Activated T-cell treated with anti-CD3 and anti-CD28 coated beads, Interleukin-2, amount 50 U/mL, for 72 hours (primary cell): Measurements from ENCODE around the gene DHX15. TPM values are rescaled to one million over a fixed set of nuclear protein-coding genes. Genes with fewer than 3 reads are reported as not detected.
A peak's percentile ranks its signal among the peaks of the same experiment; 100 is the strongest.

Experiments
- ATAC-seq, 2 donors: fragments of 150-1000 bp; cut with Tn5 transposase; replicated peaks in 1 of 2; 2 replicates each; pipeline ENCODE4 v1.10.0; 2021; ENCODE audit warnings: moderate library complexity in 2 of 2, mild to moderate bottlenecking in 1 of 2
- DNase-seq, 2 donors: peaks; one replicate each; pipeline ENCODE4 v3.0.0; 2021 to 2022; ENCODE audit warnings: mixed read lengths in 1 of 2
- H3K27ac Mint-ChIP-seq: one replicate; pipeline ENCODE4 v1.8.0; 2022; ENCODE audit warnings: mild to moderate bottlenecking, moderate library complexity, mixed read lengths
- H3K27me3 Mint-ChIP-seq: one replicate; pipeline ENCODE4 v1.8.0; 2022; ENCODE audit warnings: low read depth, mixed read lengths
- H3K36me3 Mint-ChIP-seq, 2 donors: one replicate each; pipeline ENCODE4 v1.8.0; 2022; ENCODE audit warnings: mixed read lengths in 2 of 2, mild to moderate bottlenecking in 1 of 2; ENCODE audit not compliant: insufficient read depth in 2 of 2
- H3K4me1 Mint-ChIP-seq: one replicate; pipeline ENCODE4 v1.8.0; 2022; ENCODE audit warnings: low read depth, mixed read lengths
- H3K4me3 Mint-ChIP-seq, 2 donors: one replicate each; pipeline ENCODE4 v1.8.0; 2022; ENCODE audit warnings: mild to moderate bottlenecking in 2 of 2, mixed read lengths in 2 of 2, moderate library complexity in 2 of 2
- H3K9me3 Mint-ChIP-seq, 2 donors: one replicate each; pipeline ENCODE4 v1.8.0; 2022; ENCODE audit warnings: mixed read lengths in 2 of 2
- total RNA-seq, 2 donors: library from RNA; stranded (reverse); gene quantifications; one replicate each; pipeline ENCODE4 v1.2.3, GENCODE V29; 2022

The DHX15 gene
- total RNA-seq, 2 donors from 2014 or later = 145 to 150 TPM

- H3K4me1 Mint-ChIP-seq = peaks cover 44% of the 10 kb centered on the region
- DNase-seq (no peak), ATAC-seq (no peak)
- peak overlapping the region; percentile 15 for H3K27ac Mint-ChIP-seq
- H3K27me3 Mint-ChIP-seq = no peaks in the 10 kb centered on the region
- H3K9me3 Mint-ChIP-seq = no peaks in the 10 kb centered on the region
- no peak overlapping the region for H3K4me3 Mint-ChIP-seq
- peaks cover 12 to 33% of the 10 kb centered on the region in 2 donors for H3K36me3 Mint-ChIP-seq
Measured at GRCh38 chr4:24551492-24552289, 32.7 kb downstream of the DHX15 start.

GRCh38 chr4:24550441-24551175 lies 33.7 kb downstream of the DHX15 start:
- no peak for ATAC-seq
- Mint-ChIP-seq H3K36me3 (peaks cover 9 to 24% of the 10 kb centered on the region in 2 donors), H3K27me3 (no peaks in the 10 kb centered on the region), H3K27ac (peak overlapping the region; percentile 48), H3K4me3 (no peak overlapping the region), H3K4me1 (peaks cover 33% of the 10 kb centered on the region), H3K9me3 (no peaks in the 10 kb centered on the region)
- no peak for DNase-seq

GRCh38 chr4:24547979-24548378 lies 36.4 kb downstream of the DHX15 start:
- no peak overlapping the region for H3K27ac Mint-ChIP-seq
- H3K27me3 Mint-ChIP-seq = no peaks in the 10 kb centered on the region
- peaks cover 39% of the 10 kb centered on the region for H3K4me1 Mint-ChIP-seq
- peaks cover 7 to 20% of the 10 kb centered on the region in 2 donors for H3K36me3 Mint-ChIP-seq
- no peaks in the 10 kb centered on the region for H3K9me3 Mint-ChIP-seq
- H3K4me3 Mint-ChIP-seq = no peak overlapping the region
- DNase-seq (no peak), ATAC-seq (no peak)

GRCh38 chr4:24544208-24544988 lies 40.0 kb downstream of the DHX15 start:
- H3K27ac Mint-ChIP-seq = peak overlapping the region; percentile 19
- ATAC-seq = no peak

GRCh38 chr4:24537025-24537424 lies 47.3 kb downstream of the DHX15 start:
- Mint-ChIP-seq H3K36me3 (peaks cover 7 to 41% of the 10 kb centered on the region in 2 donors), H3K27me3 (no peaks in the 10 kb centered on the region), H3K9me3 (no peaks in the 10 kb centered on the region), H3K4me1 (no peaks in the 10 kb centered on the region), H3K27ac (no peak overlapping the region), H3K4me3 (no peak overlapping the region)
- DNase-seq (no peak), ATAC-seq (no peak)

More at GRCh38 chr4:24544208-24544988, 40.0 kb downstream of the DHX15 start:
- Mint-ChIP-seq H3K27me3 (no peaks in the 10 kb centered on the region), H3K9me3 (no peaks in the 10 kb centered on the region), H3K4me1 (peaks cover 28% of the 10 kb centered on the region), H3K36me3 (peaks cover 6 to 29% of the 10 kb centered on the region in 2 donors), H3K4me3 (no peak overlapping the region)
- DNase-seq = no peak

GRCh38 chr4:24535399-24535798 lies 49.0 kb downstream of the DHX15 start:
- no peaks in the 10 kb centered on the region for H3K27me3 Mint-ChIP-seq
- H3K36me3 Mint-ChIP-seq = peaks cover 8 to 34% of the 10 kb centered on the region in 2 donors
- DNase-seq (no peak), ATAC-seq (no peak)
- no peaks in the 10 kb centered on the region for H3K9me3 Mint-ChIP-seq
- H3K4me3 Mint-ChIP-seq = no peak overlapping the region
- H3K27ac Mint-ChIP-seq = peak overlapping the region; percentile 75
- H3K4me1 Mint-ChIP-seq = no peaks in the 10 kb centered on the region

- H3K4me1 Mint-ChIP-seq = no peaks in the 10 kb centered on the region
- H3K4me3 Mint-ChIP-seq = no peak overlapping the region
- no peak overlapping the region for H3K27ac Mint-ChIP-seq
- DNase-seq = no peak
- no peak for ATAC-seq
- no peaks in the 10 kb centered on the region for H3K9me3 Mint-ChIP-seq
- H3K36me3 Mint-ChIP-seq = peaks cover 10 to 31% of the 10 kb centered on the region in 2 donors
- H3K27me3 Mint-ChIP-seq = no peaks in the 10 kb centered on the region
Measured at GRCh38 chr4:24533364-24533763, 51.0 kb downstream of the DHX15 start.

- Mint-ChIP-seq H3K4me3 (no peak overlapping the region), H3K27me3 (no peaks in the 10 kb centered on the region), H3K9me3 (no peaks in the 10 kb centered on the region), H3K27ac (no peak overlapping the region), H3K36me3 (peaks cover 9 to 41% of the 10 kb centered on the region in 2 donors), H3K4me1 (no peaks in the 10 kb centered on the region)
- DNase-seq = no peak
- no peak for ATAC-seq
Measured at GRCh38 chr4:24529555-24529954, 54.8 kb downstream of the DHX15 start.

- Mint-ChIP-seq H3K27me3 (no peaks in the 10 kb centered on the region), H3K27ac (no peak overlapping the region)
Measured at GRCh38 chr4:24527371-24527770, 57.0 kb downstream of the DHX15 start.

GRCh38 chr4:24521544-24521943 lies 62.8 kb downstream of the DHX15 start:
- H3K27ac Mint-ChIP-seq = peak overlapping the region; percentile 1
- H3K27me3 Mint-ChIP-seq = no peaks in the 10 kb centered on the region
- ATAC-seq = no peak
- no peak overlapping the region for H3K4me3 Mint-ChIP-seq
- H3K9me3 Mint-ChIP-seq = no peaks in the 10 kb centered on the region
- H3K36me3 Mint-ChIP-seq = peaks cover 10 to 33% of the 10 kb centered on the region in 2 donors
- H3K4me1 Mint-ChIP-seq = peaks cover 22% of the 10 kb centered on the region
- DNase-seq = no peak

More at GRCh38 chr4:24527371-24527770, 57.0 kb downstream of the DHX15 start:
- H3K36me3 Mint-ChIP-seq = peaks cover 9 to 33% of the 10 kb centered on the region in 2 donors
- H3K4me3 Mint-ChIP-seq = no peak overlapping the region
- DNase-seq = no peak
- no peak for ATAC-seq
- no peaks in the 10 kb centered on the region for H3K9me3 Mint-ChIP-seq
- H3K4me1 Mint-ChIP-seq = peaks cover 6% of the 10 kb centered on the region

- ATAC-seq (no peak), DNase-seq (no peak)
- no peaks in the 10 kb centered on the region for H3K9me3 Mint-ChIP-seq
- no peak overlapping the region for H3K27ac Mint-ChIP-seq
- no peak overlapping the region for H3K4me3 Mint-ChIP-seq
- H3K27me3 Mint-ChIP-seq = no peaks in the 10 kb centered on the region
- peaks cover 7 to 23% of the 10 kb centered on the region in 2 donors for H3K36me3 Mint-ChIP-seq
- H3K4me1 Mint-ChIP-seq = peaks cover 22% of the 10 kb centered on the region
Measured at GRCh38 chr4:24519649-24520048, 64.7 kb downstream of the DHX15 start.

GRCh38 chr4:24517676-24518075 lies 66.7 kb downstream of the DHX15 start:
- no peak for ATAC-seq
- H3K27ac Mint-ChIP-seq = no peak overlapping the region
- H3K4me1 Mint-ChIP-seq = peaks cover 19% of the 10 kb centered on the region
- H3K36me3 Mint-ChIP-seq = peaks cover 6 to 19% of the 10 kb centered on the region in 2 donors
- no peaks in the 10 kb centered on the region for H3K27me3 Mint-ChIP-seq
- no peaks in the 10 kb centered on the region for H3K9me3 Mint-ChIP-seq
- no peak for DNase-seq
- no peak overlapping the region for H3K4me3 Mint-ChIP-seq

GRCh38 chr4:24516926-24517325 lies 67.4 kb downstream of the DHX15 start:
- H3K9me3 Mint-ChIP-seq = no peaks in the 10 kb centered on the region
- ATAC-seq = peak; percentile 61 to 78

More at GRCh38 chr4:24516926-24517325, 67.4 kb downstream of the DHX15 start:
- DNase-seq = no peak
- peaks cover 15% of the 10 kb centered on the region for H3K4me1 Mint-ChIP-seq
- no peaks in the 10 kb centered on the region for H3K27me3 Mint-ChIP-seq
- H3K4me3 Mint-ChIP-seq = peak overlapping the region in 1 of 2 donors; percentile 24
- H3K27ac Mint-ChIP-seq = peak overlapping the region; percentile 11
- peaks cover 5 to 15% of the 10 kb centered on the region in 2 donors for H3K36me3 Mint-ChIP-seq
